Stimulated activated CD4-positive, alpha-beta T cell treated with anti-CD3 and anti-CD28 coated beads, Interleukin-1b, Interleukin-23, amount 100 ng/mL, for 24 hours (primary cell): ENCODE measurements around the gene WFDC6.
"Not testable (repeated sequence)": the region's sequence is repeated elsewhere in the genome, so short reads cannot be mapped to it uniquely, and the experiment has no call there.

ENCODE experiments used
- DNase-seq, 4 experiments: peaks; one replicate each; pipeline ENCODE4 v3.0.0-alpha.2; 2020; ENCODE audit warnings: low read depth in 4 of 4, low spot score in 1 of 4

Gene WFDC6

DNA sequence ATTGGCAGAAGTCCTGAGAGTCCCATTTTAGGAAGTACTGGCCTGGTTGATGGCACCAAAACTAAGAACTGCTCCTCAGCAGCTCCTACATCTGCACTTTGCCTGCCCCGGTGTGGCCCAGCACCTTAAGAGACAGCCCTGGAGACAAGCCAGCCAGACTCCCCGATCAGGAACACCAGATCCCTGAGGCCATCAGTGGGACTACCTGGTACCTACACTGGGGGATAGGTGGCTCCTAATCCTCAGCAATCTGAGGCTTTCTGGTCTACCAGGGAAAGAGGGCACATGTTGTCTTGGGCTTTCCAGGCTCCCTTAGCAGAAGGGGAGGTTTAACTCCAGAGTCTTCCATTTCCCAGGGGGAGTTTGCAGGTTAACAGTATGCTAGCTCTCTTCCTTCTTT lies at the start of gene WFDC6:
TSS of gene WFDC6 (minus strand) at position 101 of the 400 bp plus-strand sequence. CDS start at position 26, 75 bp downstream.
- DNase-seq, result no peak

DNA sequence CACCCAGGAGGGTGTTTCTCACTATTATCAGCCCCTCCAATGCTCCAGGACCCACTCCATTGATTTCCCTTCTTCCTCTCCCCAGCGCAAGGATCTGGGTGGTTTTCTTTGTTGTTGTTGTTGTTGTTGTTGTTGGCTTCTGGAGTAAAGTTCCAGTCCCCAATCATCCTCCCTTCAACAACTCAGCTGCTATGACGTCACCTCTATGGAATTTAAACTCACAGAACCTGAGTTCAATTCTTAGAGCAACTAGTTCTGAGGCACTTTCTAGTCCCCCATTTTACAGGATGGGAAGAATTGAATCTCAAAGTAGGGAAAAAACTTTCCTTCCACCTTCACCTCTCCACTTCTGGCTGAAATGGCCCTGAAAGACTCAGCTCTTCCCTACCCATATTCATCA lies 49.5 kb upstream of the WFDC6 start:
- DNase-seq, result no peak

DNA sequence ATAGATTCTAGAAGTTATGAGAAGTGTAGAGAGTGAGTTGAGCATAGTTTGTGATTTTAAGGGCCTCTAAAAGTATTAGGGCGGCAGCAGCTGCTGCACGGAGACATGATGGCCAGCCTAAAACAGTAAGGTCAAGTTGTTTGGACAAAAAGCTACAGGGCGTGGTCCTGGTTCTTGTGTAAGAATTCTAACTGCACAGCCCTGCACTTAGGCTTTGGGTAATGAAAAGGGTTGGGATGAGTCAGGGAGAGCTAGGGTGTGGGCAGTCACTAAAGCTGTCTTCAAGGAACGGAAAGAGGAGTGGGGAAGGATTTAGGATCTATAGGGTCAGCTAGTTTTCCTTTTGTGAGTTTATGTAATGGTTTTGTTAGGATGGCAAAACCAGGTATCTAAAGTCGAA lies 46.7 kb upstream of the WFDC6 start:
- not testable (repeated sequence) for DNase-seq

DNA sequence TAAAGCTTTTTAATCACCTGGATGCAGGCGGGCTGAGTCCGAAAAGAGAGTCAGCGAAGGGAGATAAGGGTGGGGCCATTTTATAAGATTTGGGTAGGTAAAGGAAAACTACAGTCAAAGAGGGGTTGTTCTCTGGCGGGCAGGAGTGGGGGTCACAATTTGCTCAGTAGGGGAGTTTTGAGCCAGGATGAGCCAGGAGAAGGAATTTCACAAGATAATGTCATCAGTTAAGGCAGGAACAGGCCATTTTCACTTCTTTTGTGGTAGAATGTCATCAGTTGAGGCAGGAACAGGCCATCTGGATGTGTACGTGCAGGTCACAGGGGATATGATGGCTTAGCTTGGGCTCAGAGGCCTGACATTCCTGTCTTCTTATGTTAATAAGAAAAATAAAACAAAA lies 45.0 kb upstream of the WFDC6 start:
- DNase-seq, result not testable (repeated sequence)

DNA sequence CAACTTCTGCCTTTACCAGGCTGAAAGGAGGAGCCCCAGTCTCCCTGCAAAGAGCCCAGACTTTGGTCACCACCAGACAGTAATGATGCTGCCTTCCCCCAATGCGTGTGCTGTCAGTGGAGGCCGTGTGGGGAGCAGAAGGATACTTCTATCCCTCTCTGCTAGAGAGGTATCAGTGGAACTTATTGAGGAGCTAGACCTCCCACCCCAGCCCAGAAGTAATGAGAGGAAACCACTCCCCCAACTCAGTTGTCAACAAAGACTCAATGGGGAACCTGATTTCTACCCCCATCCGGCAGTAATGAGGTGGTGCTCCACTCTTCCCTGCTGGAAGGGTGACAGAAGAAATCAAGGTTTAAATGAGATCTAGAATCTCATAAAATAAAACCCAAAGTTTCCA lies 44.2 kb upstream of the WFDC6 start:
- DNase-seq, result no peak

DNA sequence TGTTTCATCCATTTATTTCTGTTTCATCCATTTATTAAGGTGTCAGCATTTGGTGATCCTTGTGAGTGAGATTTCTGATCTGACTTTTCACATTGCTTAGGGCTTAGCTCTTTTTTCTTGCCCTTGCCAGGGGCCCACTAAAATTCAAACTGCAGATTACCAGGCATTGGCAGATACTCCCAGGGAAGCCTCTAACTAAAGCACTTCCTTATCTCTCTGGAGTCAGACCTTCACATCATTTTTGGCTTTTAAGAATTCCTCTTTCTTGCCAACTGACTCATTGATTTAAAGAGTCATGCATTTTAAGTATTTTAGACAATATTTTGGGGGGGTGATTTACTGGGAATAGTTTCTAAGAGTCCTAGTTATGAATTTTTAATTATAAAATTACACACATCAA lies 42.4 kb upstream of the WFDC6 start:
- DNase-seq, result no peak

DNA sequence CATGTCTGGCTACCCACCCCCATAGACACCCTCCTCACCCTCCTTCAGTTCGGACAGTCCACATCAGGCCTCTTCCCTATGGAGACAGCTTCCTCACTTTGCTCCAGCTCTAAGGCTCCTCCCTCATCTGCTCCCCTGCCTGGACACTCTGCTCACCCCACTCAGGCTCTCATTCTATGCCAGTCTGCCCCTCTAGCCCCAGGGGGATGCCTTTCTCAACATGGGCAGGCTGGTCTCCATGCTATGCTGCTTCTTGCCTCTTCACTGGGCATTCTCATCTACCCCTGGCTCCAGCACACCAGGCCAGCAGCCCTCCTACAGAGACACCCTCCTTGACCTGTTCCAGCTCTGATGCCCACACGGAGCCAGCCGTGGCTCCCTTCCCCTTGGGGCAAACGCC lies 39.9 kb upstream of the WFDC6 start, which contains the start of gene WFDC8:
TSS of gene WFDC8 (minus strand) at position 101 of the 400 bp plus-strand sequence. CDS start at position 64, 37 bp downstream.
- DNase-seq, result no peak

DNA sequence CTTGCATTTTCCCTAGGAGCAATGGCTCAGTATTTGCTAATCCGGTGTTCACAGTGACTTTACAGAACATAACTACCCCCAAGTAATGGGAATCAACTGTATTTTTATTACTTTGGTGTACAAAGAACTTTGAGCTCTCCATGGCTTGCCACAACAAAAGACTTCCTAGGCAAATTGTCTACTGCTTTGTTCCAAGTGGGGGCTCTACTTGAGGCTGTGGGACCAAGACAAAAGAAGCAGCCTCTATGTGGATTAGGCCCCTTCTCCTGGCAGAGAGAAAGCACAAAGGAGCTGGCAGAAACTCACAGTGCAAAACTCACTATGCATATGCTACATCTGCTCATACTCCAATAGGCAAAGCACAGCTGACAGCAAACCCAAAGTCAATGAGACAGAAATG lies 38.9 kb upstream of the WFDC6 start:
- DNase-seq, result no peak

DNA sequence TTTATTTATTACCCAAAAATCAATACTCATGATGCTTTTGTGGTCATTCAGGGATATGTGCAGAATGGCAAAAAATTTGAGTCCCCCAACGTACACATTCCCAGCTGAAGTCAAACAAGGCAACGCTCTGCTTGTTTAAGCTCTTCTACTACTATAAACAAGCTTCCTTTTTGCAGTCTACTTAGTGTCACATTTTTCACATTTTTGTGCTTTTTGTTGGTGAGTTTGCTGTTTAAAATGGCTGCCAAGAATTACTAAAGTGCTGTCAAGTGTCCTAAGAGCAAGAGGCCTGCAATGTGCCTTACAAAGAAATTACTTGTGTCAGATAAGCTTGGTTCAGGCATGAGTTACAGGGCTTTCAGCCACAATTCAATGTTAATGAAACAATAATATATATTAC lies 37.7 kb upstream of the WFDC6 start:
- no peak for DNase-seq

DNA sequence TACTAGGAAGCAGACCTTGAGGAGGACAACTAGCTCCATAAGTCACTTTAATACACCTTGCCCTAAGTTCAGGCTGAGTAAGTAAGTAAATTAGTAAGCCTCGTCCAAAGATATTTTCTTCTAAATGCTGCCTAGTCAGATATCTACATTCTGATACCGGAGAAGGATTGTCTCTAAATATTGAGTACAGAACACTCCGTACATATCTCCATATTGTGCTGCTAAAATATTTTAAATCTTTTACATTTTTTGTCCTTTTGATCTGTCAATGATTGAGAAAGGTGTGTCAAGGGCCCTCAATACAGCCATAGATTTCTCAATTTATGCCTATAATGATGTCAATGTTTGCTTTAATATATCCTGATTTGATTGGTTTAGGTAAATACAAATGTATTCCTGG lies 36.6 kb upstream of the WFDC6 start:
- DNase-seq, result no peak

DNA sequence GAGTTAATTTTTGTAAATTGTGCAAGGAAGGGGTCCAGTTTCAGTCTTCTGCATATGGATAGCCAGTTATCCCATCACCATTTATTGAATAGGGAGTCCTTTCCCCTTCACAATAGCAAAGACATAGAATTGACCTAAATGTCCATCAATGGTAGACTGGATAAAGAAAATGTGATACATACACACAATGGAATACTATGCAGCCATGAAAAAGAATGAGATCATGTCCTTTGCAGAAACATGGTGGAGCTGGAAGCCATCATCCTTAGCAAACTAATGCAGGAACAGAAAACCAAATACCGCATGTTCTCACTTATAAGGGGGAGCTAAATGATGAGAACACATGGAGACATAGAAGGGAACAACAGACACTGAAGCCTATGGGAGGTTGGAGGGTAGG lies 30.4 kb upstream of the WFDC6 start:
- not testable (repeated sequence) for DNase-seq

DNA sequence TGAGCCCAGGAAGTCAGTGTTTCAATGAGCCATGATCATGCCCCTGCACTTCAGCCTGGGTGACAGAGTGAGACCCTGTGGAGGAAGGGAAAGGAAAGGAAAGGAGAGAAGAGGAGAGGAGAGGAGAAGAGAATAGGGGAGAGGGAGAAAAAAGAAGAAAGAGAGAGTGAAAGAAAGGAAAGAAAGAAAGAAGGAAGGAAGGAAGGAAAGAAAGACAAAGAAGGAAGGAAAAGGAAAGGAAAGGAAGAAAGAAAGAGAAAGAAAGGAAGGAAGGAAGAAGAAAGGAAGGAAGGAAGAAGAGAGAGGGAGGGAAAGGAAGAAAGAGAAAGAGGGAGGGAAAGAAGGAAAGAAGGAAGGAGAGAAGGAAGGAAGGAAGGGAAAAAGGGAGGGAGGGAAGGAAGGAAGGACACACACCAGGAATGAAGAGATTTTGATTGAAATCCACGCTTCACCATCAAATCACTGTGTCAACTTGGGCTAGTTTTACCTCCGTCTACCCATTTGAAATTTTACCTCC lies 25.5 kb upstream of the WFDC6 start:
- DNase-seq, result no peak

DNA sequence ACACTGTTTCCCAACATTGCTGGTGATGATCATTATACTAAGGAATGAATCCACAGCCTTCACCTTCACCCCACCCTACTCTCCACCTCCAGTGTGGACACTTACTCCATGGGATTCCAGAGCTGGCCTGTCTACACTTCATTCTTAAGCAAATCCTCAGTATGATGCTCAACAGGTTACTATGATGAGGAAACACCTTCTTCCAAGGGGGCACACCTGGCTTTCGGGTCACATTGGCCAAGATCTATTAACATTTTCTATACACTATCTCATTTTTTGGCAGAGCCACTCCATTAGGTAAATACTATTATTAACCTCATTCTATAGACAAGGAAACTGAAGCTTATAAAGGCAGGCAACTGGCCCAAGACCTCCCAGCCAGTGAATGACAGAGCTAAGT lies 15.9 kb upstream of the WFDC6 start:
- no peak for DNase-seq

DNA sequence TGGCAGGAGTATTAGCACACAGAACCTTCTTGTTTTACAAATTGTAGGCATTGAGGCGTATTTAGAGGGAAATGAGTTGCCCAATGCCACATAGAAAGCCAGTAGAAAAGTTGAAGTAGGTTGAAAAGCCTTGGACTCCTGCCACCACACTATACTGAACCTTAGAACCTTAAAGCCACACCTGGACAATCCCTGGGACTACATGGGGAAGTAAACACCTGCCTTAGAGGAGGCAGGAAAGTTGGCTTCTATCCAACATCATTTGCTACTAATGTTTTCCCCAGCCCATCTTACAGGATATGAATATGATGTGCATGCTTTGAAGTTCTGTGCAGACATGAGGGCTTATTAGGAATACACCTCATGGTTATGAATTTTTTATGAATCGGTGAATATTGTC lies 13.2 kb upstream of the WFDC6 start:
- DNase-seq, result no peak

DNA sequence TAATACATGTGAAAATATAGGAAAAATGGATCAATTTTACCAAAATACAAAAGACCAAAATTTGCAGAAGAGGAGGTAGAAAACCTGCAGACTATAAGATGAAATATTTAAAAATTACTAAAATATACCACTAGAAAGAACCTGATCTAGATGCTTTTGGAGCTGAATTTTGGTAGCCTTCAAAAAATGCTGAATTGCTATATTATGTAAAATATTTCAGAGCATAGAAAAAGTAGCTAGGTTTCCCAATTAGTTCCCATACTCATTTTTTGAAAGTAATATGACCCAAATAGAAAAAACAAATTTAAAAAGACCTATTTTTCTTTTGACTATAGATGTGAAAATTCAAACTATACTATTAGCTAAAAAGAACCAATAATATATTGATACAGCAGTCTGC lies 11.5 kb upstream of the WFDC6 start:
- no peak for DNase-seq

DNA sequence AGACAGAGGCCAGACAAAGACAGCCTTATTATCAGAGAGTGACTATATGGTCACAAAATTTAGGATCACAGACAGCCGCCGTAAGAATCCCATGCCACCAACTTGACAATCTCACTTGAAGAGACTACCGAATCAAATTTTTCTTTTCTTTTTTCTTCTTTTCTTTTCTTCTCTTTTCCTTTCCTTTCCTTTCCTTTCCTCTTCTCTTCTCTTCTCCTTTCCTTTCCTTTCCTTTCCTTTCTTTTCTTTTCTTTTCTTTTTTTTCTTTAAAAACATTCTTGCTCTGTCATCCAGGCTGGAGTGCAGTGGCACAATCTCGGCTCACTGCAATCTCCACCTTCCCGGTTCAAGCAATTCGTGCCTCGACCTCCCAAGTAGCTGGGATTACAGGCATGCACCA lies 9.1 kb upstream of the WFDC6 start:
- DNase-seq, result no peak

DNA sequence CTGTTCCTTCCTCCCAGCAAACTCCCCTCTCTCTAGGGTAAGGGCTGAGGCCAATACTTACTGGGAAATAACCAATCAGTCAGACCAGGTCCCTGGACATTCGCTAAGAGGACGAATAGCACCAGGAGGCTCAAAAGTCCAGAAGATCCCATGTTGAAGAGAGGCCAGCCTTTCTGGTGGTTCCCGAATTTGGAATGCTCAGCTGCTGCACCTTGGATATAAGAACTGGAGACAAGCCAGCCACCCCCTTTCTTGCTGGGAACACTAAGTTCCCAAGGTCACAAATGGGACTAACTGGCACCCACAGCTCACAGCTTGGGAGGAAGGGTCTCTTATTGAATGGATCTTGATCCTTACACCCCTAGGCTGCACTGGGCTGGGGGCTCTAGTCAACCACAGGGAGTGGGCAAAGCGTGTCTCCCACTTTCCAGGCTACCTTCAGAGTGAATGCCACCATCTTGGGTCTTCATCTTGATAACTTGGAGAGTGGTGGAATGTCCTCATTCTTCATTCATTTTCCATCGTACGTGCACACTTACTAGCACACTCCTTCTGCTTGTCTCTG lies 8.0 kb upstream of the WFDC6 start, which contains the start of gene EPPIN:
TSS of gene EPPIN (minus strand) at position 196 of the 565 bp plus-strand sequence. CDS start at position 152, 44 bp downstream.
- DNase-seq, result no peak

DNA sequence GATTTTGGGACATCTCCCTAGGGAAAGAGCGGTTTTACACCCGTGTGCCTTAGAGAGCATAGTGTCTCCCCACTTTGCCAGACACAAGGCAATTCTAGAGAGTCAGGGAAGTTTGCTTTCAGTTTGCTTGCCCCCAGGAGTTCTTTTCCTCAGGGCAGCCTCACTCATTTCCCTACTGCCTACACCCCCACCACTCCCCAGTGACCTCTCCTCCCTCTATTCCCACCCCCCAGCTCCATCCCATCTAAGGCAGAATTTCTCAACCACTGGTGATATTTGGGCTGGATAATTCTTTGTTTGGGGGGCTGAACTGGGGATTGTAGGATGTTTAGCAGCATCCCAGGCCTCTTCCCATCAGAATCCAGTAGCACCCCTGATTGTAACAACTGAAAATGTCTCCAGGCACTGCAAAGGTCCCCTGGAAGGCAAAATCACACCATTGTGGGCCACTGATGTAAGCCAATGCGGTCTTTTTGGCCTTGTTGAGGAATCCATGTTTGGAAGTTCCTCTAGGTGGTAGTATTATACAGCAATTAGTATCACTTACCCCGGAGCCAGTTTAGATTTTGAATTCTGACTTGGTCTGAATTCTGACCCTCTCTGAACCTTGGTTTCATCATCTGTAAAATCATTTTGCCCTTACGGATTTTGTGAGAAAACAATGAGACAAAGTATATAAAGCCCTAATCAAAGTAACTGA lies 6.6 kb upstream of the WFDC6 start:
- no peak for DNase-seq

DNA sequence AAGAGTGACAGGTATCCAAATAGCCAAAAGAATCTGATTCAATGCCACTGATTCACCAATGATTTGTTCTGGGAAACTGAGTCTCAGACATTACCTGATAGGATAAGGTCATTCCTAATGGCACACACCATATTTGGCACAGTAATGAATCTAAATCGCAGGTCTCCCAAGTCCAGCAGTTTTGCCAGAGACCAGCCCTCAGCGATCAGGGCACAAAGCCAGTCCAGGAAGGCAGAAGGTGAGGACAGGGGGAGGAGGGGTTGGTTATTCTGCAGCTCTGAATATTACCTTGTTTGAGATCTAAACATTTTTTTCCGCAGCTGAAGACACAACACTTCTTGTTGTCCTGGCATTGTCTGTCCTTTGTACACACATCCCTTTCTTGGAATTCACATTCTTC lies 6.1 kb upstream of the WFDC6 start:
- DNase-seq, result no peak

DNA sequence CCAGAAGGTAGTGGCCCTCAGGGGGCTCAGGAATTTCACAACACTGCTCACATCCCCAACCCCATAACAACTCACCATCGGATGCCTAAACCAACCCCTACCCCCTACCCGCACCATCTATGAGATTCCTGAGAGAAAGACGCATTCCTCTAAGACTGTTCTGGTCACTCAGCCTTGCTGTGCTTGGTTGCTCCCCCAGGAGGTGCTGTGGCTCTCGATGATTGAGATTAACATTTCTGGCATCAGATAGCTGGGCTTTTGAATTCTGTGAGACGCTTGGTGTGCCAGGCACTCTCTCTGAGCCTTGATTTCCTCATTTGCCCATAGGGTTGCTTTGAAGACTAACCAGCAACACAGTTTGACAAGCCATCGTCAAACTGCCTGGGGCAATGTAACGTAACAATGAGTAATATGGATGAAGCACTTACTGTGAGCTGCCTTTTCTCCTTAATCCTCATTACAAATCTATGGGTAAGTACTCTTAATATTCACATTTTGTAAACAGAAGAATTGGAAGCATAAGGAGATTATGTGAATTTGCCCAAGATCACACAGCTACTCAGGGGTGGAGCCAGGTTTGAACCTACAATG lies 978 bp downstream of the WFDC6 start:
- no peak for DNase-seq

DNA sequence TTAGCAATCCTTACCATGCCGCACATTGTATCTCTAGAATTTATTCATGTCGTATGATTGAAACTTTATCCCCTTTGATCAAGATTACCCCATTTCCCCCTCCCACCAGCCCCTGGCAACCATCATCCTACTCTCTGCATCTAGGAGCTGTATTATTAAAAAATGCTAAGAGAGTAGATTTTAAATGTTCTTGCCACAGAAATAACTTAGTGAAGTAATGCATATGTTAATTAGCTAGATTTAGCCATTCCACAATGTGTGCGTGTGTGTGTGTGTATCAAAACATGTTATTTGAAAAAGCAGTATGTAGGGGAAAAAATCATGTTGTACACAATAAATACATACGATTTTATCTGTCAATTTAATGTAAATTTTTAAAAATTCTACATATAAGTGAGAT lies 12.0 kb downstream of the WFDC6 start:
- DNase-seq, result no peak

DNA sequence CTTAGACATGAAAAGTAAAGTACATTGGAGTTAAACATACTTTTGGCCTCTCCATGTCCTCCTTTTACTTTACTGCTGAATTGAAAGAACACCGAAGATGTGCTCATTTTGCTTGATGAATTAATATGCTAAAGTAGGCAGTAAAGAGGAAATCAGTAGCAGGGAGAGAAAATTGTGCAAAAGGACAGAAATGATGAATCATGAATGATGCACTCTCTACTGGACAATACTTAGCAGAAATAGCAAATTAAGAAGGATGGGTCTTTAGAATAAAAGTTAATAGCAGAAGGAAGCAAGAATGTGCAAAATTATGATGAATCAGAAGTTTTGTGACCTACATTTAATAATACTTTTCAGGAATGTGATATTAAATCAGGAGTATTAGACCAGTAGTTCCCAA lies 15.5 kb downstream of the WFDC6 start:
- no peak for DNase-seq
